ENCODE results near the gene LRRC4C.

LRRC4C gene

DNA sequence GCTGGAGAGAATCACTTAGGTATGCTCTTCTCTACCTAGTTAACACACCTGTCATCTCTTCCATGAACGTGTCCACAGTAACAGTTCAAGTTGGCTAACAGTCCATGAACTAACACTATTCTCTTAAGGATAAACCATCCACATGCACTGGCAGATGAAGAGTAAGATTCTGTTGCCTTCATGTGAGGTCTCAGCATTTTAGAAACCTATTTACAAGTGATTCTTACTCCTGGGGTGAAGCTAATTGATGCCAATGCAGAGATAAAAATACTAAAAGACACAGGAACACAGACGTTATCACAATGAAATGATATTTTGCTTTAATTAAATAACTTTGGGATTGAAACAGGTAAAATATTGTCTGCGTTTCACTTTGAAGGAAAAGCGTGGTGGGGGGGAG, 1.3 kb downstream of the LRRC4C start:
- Histone ChIP-seq H3K36me3 (ENCODE audit: control insufficient read depth, low read depth, low read length) (no peaks in the 10 kb centered on the region), H3K27ac (ENCODE audit: low read length) (no peak overlapping the region), H3K4me1 (ENCODE audit: control insufficient read depth, low read depth, low read length) (peaks cover 52% of the 10 kb centered on the region), H3K4me3 (ENCODE audit: low read length) (peak overlapping the region; percentile 45), H3K9me3 (ENCODE audit: control insufficient read depth, low read depth, low read length) (no peaks in the 10 kb centered on the region), H3K27me3 (ENCODE audit: control insufficient read depth, insufficient read depth, low read length) (no peaks in the 10 kb centered on the region), H3K9ac (ENCODE audit: low read length) (no peak overlapping the region)

DNA sequence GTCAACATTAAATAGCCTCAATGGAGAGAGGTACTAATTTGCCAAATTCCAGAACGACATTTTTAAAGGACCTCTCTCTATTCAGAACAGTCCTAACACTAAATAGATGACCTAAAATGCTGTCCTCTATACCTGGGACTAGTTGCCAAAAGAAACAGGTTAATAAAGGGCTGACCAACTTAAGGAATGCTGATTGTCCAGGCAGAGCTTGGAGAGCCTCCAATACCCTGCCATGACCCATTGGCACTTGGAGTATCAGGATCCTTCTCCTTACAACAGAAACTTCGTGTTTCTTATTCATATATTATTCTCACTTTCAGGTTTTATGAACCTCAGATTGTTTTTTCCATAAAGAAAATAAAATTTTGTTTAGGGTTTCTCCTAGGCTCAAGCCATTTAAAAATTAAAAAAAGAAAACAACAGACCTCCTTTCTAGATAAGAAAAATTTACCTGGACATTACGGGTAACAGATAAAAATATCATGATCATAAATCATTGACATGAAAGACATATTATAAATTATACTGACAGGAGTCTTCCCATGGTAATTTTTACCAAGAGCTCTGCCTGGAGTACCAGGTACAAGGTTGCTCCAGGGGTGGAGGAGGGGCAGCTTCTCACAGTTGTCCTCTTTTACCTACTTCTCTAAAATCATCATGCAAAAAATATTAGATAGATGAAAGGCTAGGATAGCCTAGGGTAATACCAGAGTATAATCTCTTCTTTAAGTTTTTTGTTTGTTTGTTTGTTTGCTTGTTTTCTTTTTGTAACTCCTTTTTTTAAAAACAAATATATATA, 2.0 kb downstream of the LRRC4C start:
- H3K4me3 ChIP-seq (ENCODE audit: low read length), result peak overlapping the region; percentile 4
- H3K36me3 ChIP-seq (ENCODE audit: control insufficient read depth, low read depth, low read length), result no peaks in the 10 kb centered on the region
- H3K27ac ChIP-seq (ENCODE audit: low read length), result no peak overlapping the region
- H3K9ac ChIP-seq (ENCODE audit: low read length), result no peak overlapping the region
- peaks cover 52% of the 10 kb centered on the region for H3K4me1 ChIP-seq (ENCODE audit: control insufficient read depth, low read depth, low read length)
- H3K9me3 ChIP-seq (ENCODE audit: control insufficient read depth, low read depth, low read length), result no peaks in the 10 kb centered on the region
- no peaks in the 10 kb centered on the region for H3K27me3 ChIP-seq (ENCODE audit: control insufficient read depth, insufficient read depth, low read length)

DNA sequence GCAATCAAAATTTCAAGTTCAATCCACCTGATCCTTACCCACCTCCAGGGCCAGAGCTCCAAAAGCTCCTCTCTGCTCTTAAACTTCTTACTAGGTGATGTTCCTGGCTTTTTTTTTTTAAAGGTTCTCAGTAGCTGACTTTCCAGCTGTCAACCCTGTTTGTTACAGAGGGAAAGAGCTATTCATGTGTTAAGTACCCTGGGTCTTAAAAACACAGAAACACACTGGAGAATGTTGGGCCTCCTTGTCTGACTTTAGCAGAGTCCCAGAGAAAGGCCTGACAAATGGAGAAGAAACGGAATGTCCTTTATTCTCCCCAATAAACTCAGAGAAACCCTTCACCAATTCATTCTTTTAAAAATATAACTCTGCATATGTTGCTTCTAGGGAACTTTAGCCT, 3.2 kb downstream of the LRRC4C start:
- H3K4me3 ChIP-seq (ENCODE audit: low read length), result peak overlapping the region; percentile 4
- no peaks in the 10 kb centered on the region for H3K9me3 ChIP-seq (ENCODE audit: control insufficient read depth, low read depth, low read length)
- H3K27ac ChIP-seq (ENCODE audit: low read length), result no peak overlapping the region
- no peaks in the 10 kb centered on the region for H3K27me3 ChIP-seq (ENCODE audit: control insufficient read depth, insufficient read depth, low read length)
- no peak overlapping the region for H3K9ac ChIP-seq (ENCODE audit: low read length)
- H3K36me3 ChIP-seq (ENCODE audit: control insufficient read depth, low read depth, low read length), result no peaks in the 10 kb centered on the region
- peaks cover 52% of the 10 kb centered on the region for H3K4me1 ChIP-seq (ENCODE audit: control insufficient read depth, low read depth, low read length)

DNA sequence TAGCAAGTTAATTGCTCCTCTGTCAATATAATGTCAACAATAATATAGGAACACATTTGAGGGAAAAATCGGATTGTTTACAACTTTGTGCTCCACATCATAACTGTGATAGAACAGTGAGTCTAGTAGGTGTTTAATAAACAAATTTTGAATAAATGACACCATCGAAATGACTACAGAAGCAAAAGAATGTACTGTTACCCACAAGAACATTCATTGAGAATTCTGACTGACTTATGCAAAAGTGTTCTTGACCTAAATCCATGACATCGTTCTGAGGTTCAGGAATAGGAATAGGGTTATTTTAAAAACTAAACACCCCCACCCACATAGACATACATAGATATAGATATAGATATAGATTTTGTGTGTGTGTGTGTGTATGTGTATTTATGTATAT, 8.4 kb downstream of the LRRC4C start:
- Histone ChIP-seq H3K27ac (ENCODE audit: low read length) (no peak overlapping the region), H3K4me3 (ENCODE audit: low read length) (no peak overlapping the region), H3K36me3 (ENCODE audit: control insufficient read depth, low read depth, low read length) (no peaks in the 10 kb centered on the region), H3K9ac (ENCODE audit: low read length) (no peak overlapping the region), H3K9me3 (ENCODE audit: control insufficient read depth, low read depth, low read length) (no peaks in the 10 kb centered on the region), H3K4me1 (ENCODE audit: control insufficient read depth, low read depth, low read length) (peaks cover 8% of the 10 kb centered on the region), H3K27me3 (ENCODE audit: control insufficient read depth, insufficient read depth, low read length) (no peaks in the 10 kb centered on the region)

DNA sequence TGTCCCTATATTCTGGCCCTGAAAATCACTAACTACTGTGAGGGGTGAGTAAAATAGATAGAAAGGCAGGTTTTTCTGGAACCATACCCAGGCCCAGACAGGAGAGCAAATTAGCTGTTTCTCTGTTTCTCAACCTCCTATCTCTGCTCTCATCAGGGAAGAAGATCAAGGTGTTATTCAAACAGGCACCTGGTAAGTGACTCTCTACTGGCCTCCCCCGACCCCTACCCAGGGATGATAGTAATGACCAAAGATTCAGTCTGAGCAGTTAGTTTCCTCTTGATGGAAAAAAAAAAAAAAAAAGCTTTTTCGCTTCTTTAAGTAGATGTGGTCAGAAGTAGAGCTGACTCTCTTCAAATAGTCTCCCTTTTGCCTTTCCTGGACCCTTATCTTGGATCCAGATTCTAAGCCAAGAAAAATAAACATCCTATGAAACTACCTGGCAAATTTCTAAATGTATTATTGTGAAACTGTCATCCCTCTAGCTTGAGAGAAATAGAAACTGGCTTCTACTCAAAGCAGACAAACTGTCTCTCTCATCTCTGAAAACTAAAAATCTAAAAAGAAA, 9.9 kb downstream of the LRRC4C start:
- Histone ChIP-seq H3K36me3 (ENCODE audit: control insufficient read depth, low read depth, low read length) (no peaks in the 10 kb centered on the region), H3K9ac (ENCODE audit: low read length) (no peak overlapping the region), H3K9me3 (ENCODE audit: control insufficient read depth, low read depth, low read length) (no peaks in the 10 kb centered on the region), H3K4me3 (ENCODE audit: low read length) (no peak overlapping the region), H3K27me3 (ENCODE audit: control insufficient read depth, insufficient read depth, low read length) (no peaks in the 10 kb centered on the region), H3K27ac (ENCODE audit: low read length) (no peak overlapping the region), H3K4me1 (ENCODE audit: control insufficient read depth, low read depth, low read length) (no peaks in the 10 kb centered on the region)

DNA sequence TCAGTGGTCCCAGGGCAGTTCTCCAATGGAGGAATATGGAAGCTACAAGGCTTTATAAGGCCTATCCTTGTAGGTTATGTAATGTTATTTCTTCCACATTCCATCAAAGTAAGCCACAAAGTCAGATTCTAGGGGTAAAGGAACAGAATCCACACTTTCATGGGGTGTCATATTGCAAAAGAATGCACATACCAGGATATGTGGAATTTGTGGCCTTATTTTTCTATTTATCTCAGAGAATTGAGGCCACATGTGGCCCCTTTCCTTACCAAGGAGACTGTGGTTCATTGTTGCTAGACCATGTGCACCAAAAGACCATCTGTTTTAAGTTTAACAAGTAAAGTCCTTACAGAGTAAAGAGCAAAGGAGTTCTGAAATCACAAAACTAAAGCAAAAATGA, 12.9 kb downstream of the LRRC4C start:
- no peaks in the 10 kb centered on the region for H3K27me3 ChIP-seq (ENCODE audit: control insufficient read depth, insufficient read depth, low read length)
- H3K9ac ChIP-seq (ENCODE audit: low read length), result no peak overlapping the region
- H3K9me3 ChIP-seq (ENCODE audit: control insufficient read depth, low read depth, low read length), result no peaks in the 10 kb centered on the region
- H3K4me1 ChIP-seq (ENCODE audit: control insufficient read depth, low read depth, low read length), result no peaks in the 10 kb centered on the region
- H3K36me3 ChIP-seq (ENCODE audit: control insufficient read depth, low read depth, low read length), result no peaks in the 10 kb centered on the region
- H3K4me3 ChIP-seq (ENCODE audit: low read length), result no peak overlapping the region
- no peak overlapping the region for H3K27ac ChIP-seq (ENCODE audit: low read length)

DNA sequence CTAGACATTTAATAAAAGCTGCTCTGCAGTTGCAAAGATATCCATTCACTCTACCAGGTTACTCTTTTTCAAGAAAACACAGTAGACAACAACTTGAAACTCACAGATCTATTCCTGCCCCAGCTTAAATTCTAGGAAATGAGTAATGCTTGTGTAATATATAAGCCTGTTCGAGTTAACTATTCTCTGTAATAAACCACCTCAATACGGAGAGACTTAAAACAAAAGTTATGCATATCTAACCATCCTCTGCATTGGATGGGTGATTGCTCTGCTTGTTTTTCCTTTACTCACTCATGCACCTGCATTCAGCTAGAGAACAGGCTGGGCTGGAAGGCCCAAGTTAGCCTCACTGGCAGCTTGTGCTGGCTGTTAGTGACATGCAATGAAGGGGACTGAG, 13.3 kb downstream of the LRRC4C start:
- Histone ChIP-seq H3K4me1 (ENCODE audit: control insufficient read depth, low read depth, low read length) (no peaks in the 10 kb centered on the region), H3K9me3 (ENCODE audit: control insufficient read depth, low read depth, low read length) (no peaks in the 10 kb centered on the region)

DNA sequence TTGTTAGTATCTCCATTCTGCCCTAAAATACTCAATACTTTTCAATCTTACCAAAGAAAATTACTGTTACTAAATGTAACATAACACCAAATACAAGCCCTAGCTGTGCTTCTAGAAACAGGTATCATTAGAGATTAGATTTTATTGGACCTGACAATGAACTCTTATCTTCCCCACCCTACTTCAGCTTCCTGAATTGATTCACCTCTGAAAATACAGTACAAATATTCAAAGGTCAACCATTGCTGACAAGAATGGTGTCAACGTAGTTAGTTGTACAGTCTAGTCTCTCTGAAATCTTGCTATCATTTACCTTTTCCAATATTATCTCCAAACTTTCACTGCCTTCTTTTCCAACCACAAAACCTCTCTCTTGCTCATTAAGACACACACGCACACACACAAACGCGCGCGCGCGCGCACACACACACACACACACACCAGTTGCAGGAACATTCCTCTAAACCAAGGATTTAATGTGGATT, 22.4 kb downstream of the LRRC4C start:
- no peaks in the 10 kb centered on the region for H3K36me3 ChIP-seq (ENCODE audit: control insufficient read depth, low read depth, low read length)
- no peak overlapping the region for H3K27ac ChIP-seq (ENCODE audit: low read length)
- H3K9ac ChIP-seq (ENCODE audit: low read length), result no peak overlapping the region
- no peaks in the 10 kb centered on the region for H3K27me3 ChIP-seq (ENCODE audit: control insufficient read depth, insufficient read depth, low read length)
- no peaks in the 10 kb centered on the region for H3K9me3 ChIP-seq (ENCODE audit: control insufficient read depth, low read depth, low read length)
- no peak overlapping the region for H3K4me3 ChIP-seq (ENCODE audit: low read length)
- no peaks in the 10 kb centered on the region for H3K4me1 ChIP-seq (ENCODE audit: control insufficient read depth, low read depth, low read length)

More for the DNA sequence above, 13.3 kb downstream of the LRRC4C start:
- Histone ChIP-seq H3K36me3 (ENCODE audit: control insufficient read depth, low read depth, low read length) (no peaks in the 10 kb centered on the region), H3K27ac (ENCODE audit: low read length) (no peak overlapping the region), H3K9ac (ENCODE audit: low read length) (no peak overlapping the region), H3K4me3 (ENCODE audit: low read length) (no peak overlapping the region), H3K27me3 (ENCODE audit: control insufficient read depth, insufficient read depth, low read length) (no peaks in the 10 kb centered on the region)

DNA sequence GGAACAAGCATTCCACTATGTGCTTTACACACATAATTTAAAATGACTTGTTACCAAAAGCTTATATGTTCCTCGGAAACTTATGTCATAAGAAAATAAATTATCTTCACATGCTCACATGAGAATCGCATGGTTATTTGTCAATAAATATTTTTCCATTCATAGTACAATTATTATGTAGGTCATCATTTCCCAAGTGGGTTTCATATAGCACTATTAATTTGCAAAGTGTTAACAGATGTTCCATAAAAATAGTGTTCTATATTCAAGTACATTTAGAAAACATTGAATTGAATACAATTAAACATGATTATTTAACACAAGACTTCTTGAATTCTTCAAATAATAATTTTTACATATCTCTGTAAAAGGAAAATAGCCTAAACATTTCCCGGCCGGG, 23.9 kb downstream of the LRRC4C start:
- Histone ChIP-seq H3K9me3 (ENCODE audit: control insufficient read depth, low read depth, low read length) (no peaks in the 10 kb centered on the region), H3K27me3 (ENCODE audit: control insufficient read depth, insufficient read depth, low read length) (no peaks in the 10 kb centered on the region), H3K4me3 (ENCODE audit: low read length) (no peak overlapping the region), H3K4me1 (ENCODE audit: control insufficient read depth, low read depth, low read length) (no peaks in the 10 kb centered on the region), H3K9ac (ENCODE audit: low read length) (no peak overlapping the region), H3K36me3 (ENCODE audit: control insufficient read depth, low read depth, low read length) (no peaks in the 10 kb centered on the region), H3K27ac (ENCODE audit: low read length) (no peak overlapping the region)

DNA sequence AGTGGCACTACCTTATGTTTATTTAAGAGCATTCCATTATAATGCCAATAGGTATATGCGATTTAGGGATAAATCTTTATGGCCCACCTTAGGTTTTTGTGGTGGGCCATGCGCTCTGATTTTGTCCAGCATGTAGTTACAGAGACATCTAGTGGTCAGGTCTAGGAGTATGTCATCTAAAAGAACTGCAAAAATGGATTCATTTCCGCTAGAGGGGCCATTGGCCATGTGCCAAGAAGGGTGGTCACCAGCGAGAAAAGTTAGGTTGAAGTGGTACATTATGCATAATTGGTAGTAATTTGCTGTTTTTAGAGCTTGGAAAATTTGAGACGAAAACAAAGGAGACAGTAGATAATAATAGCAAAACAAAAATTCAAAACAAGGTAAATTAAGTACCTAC, 27.7 kb downstream of the LRRC4C start:
- no peak overlapping the region for H3K9ac ChIP-seq (ENCODE audit: low read length)
- H3K36me3 ChIP-seq (ENCODE audit: control insufficient read depth, low read depth, low read length), result no peaks in the 10 kb centered on the region
- H3K27ac ChIP-seq (ENCODE audit: low read length), result no peak overlapping the region
- no peak overlapping the region for H3K4me3 ChIP-seq (ENCODE audit: low read length)
- no peaks in the 10 kb centered on the region for H3K9me3 ChIP-seq (ENCODE audit: control insufficient read depth, low read depth, low read length)
- peaks cover 5% of the 10 kb centered on the region for H3K4me1 ChIP-seq (ENCODE audit: control insufficient read depth, low read depth, low read length)
- no peaks in the 10 kb centered on the region for H3K27me3 ChIP-seq (ENCODE audit: control insufficient read depth, insufficient read depth, low read length)

DNA sequence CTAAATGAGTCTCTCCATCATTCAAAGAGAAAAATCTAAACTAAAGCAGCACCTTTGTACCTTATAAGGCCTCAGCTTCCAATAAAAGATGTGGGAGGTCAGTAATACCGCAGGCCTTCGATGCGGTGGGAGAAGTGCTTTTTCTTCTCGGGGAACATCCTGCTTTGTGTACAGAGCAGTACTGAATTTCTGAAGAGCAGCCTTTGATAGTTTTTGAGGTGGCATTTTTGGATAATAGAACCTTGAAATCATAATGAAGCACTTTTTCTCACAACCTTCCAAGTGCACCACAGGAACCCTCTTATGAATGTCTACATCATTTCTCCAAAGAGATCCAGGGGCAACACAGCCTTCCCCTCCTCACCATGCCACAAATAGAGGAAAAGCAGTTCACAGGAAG, 39.6 kb downstream of the LRRC4C start:
- Histone ChIP-seq H3K4me1 (ENCODE audit: control insufficient read depth, low read depth, low read length) (no peaks in the 10 kb centered on the region), H3K4me3 (ENCODE audit: low read length) (no peak overlapping the region), H3K36me3 (ENCODE audit: control insufficient read depth, low read depth, low read length) (no peaks in the 10 kb centered on the region), H3K9me3 (ENCODE audit: control insufficient read depth, low read depth, low read length) (no peaks in the 10 kb centered on the region), H3K9ac (ENCODE audit: low read length) (no peak overlapping the region), H3K27ac (ENCODE audit: low read length) (no peak overlapping the region), H3K27me3 (ENCODE audit: control insufficient read depth, insufficient read depth, low read length) (no peaks in the 10 kb centered on the region)

Data from iPS-18a (cell line).